ENCODE measurements around the gene ZFC3H1.

- TF ChIP-seq CTCF (conservative IDR thresholded peaks at IDR 0.05) (no peak), EZH2 (IDR thresholded peaks at IDR 0.05; ENCODE audit: low read depth) (no peak)
Measured at GRCh38 chr12:71682466-71682865, 18.8 kb upstream of the ZFC3H1 start.
